T-cell (primary cell): ENCODE data around the gene OR6B2. TPM values are rescaled to one million over a fixed set of nuclear protein-coding genes. Genes with fewer than 3 reads are reported as not detected.
A peak's percentile ranks its signal among the peaks of the same experiment; 100 is the strongest.

Experiments
- ATAC-seq, 4 experiments: fragments of 200-7000 bp in 3 of 4; fragments of 150-1000 bp in 1 of 4; cut with Tn5 transposase; replicated peaks in 1 of 4; 1 replicate in 3 of 4; 2 replicates in 1 of 4; pipeline ENCODE4 v1.10.0; 2021; ENCODE audit warnings: moderate library complexity in 3 of 4, mild to moderate bottlenecking in 2 of 4, moderate number of reproducible peaks in 1 of 4
- CTCF ChIA-PET, 2 donors: fragments of 300-600 bp; sonication (Branson Sonifier 250); formaldehyde crosslinking; loops; one replicate each; lab custom pipeline; 2022; ENCODE audit warnings: antibody characterized with exemption in 2 of 2; lab: Charles Lee
- POLR2A ChIA-PET, 2 donors: fragments of 300-600 bp; sonication (Branson Sonifier 250); formaldehyde crosslinking; loops; one replicate each; lab custom pipeline; 2022; ENCODE audit warnings: antibody characterized with exemption in 2 of 2; lab: Charles Lee
- DNase-seq, 35 experiments: peaks; one replicate each; pipeline versions ENCODE4 v3.0.0 to v3.0.0-alpha.2; 2013 to 2023
- H3K27ac ChIP-seq: one replicate; pipeline ENCODE4 v1.5.1; 2013; ENCODE audit warnings: low read length
- H3K27me3 ChIP-seq, 2 experiments: replicated peaks in 1 of 2; 1 replicate in 1 of 2; 2 replicates in 1 of 2; pipeline versions ENCODE4 v1.6.1 to v1.7.0; 2013; ENCODE audit warnings: low read length in 1 of 2, mixed read lengths in 1 of 2; ENCODE audit not compliant: control insufficient read depth in 2 of 2, insufficient read depth in 2 of 2; ENCODE audit errors: extremely low read depth in 1 of 2
- H3K36me3 ChIP-seq, 2 donors: 1 replicate in 1 of 2; 2 replicates in 1 of 2; pipeline versions ENCODE4 v1.6.1 to v1.7.0; 2013; ENCODE audit warnings: low read length in 1 of 2; ENCODE audit not compliant: control insufficient read depth in 2 of 2, insufficient read depth in 1 of 2; ENCODE audit errors: extremely low read depth in 1 of 2
- H3K4me1 ChIP-seq, 2 experiments: 1 replicate in 1 of 2; 2 replicates in 1 of 2; pipeline versions ENCODE4 v1.6.1 to v1.7.0; 2013; ENCODE audit warnings: low read length in 2 of 2, mixed read lengths in 1 of 2; ENCODE audit not compliant: insufficient read depth in 2 of 2, control insufficient read depth in 1 of 2; ENCODE audit errors: extremely low read depth in 1 of 2
- H3K4me3 ChIP-seq, 2 donors: 1 replicate in 1 of 2; 2 replicates in 1 of 2; pipeline versions ENCODE4 v1.5.1 to v1.7.0; 2013; ENCODE audit warnings: mild to moderate bottlenecking in 2 of 2, low read length in 1 of 2, moderate library complexity in 1 of 2; ENCODE audit not compliant: control insufficient read depth in 1 of 2; ENCODE audit errors: extremely low read depth in 1 of 2
- H3K9me3 ChIP-seq: 2 replicates; pipeline ENCODE4 v1.7.0; 2013
- H3K27ac Mint-ChIP-seq, 2 donors: one replicate each; pipeline ENCODE4 v1.8.0; 2020 to 2021; ENCODE audit warnings: mild to moderate bottlenecking in 2 of 2, mixed read lengths in 2 of 2
- H3K27me3 Mint-ChIP-seq, 2 donors: one replicate each; pipeline ENCODE4 v1.8.0; 2021 to 2022; ENCODE audit warnings: mixed read lengths in 2 of 2
- H3K36me3 Mint-ChIP-seq: one replicate; pipeline ENCODE4 v1.8.0; 2021; ENCODE audit warnings: mixed read lengths
- H3K4me1 Mint-ChIP-seq, 3 donors: one replicate each; pipeline ENCODE4 v1.8.0; 2020 to 2022; ENCODE audit warnings: mixed read lengths in 3 of 3, mild to moderate bottlenecking in 1 of 3
- H3K4me3 Mint-ChIP-seq, 3 donors: one replicate each; pipeline ENCODE4 v1.8.0; 2020 to 2022; ENCODE audit warnings: mild to moderate bottlenecking in 3 of 3, mixed read lengths in 3 of 3, moderate library complexity in 3 of 3
- H3K9me3 Mint-ChIP-seq, 3 donors: one replicate each; pipeline ENCODE4 v1.8.0; 2020 to 2022; ENCODE audit warnings: mixed read lengths in 3 of 3
- WGBS: methylation state at CpG from one replicate; pipeline ENCODE4 v1.1.5; 2013; ENCODE audit warnings: missing lambda C conversion rate; ENCODE audit not compliant: insufficient coverage; 5-methylcytosine and 5-hydroxymethylcytosine counted together
- total RNA-seq, 35 experiments: library from RNA in 6 of 35; stranded (reverse) in 6 of 35; fragments of 120-200 nt in 1 of 35; gene quantifications; one replicate each; pipeline versions ENCODE4 v1.2.1 to v1.2.4 and lab custom pipeline; 2013 to 2026

Gene OR6B2
- total RNA-seq, 5 donors from 2014 or later (not counting 1 experiment from before 2014, with no cell fraction given): not detected

DNA sequence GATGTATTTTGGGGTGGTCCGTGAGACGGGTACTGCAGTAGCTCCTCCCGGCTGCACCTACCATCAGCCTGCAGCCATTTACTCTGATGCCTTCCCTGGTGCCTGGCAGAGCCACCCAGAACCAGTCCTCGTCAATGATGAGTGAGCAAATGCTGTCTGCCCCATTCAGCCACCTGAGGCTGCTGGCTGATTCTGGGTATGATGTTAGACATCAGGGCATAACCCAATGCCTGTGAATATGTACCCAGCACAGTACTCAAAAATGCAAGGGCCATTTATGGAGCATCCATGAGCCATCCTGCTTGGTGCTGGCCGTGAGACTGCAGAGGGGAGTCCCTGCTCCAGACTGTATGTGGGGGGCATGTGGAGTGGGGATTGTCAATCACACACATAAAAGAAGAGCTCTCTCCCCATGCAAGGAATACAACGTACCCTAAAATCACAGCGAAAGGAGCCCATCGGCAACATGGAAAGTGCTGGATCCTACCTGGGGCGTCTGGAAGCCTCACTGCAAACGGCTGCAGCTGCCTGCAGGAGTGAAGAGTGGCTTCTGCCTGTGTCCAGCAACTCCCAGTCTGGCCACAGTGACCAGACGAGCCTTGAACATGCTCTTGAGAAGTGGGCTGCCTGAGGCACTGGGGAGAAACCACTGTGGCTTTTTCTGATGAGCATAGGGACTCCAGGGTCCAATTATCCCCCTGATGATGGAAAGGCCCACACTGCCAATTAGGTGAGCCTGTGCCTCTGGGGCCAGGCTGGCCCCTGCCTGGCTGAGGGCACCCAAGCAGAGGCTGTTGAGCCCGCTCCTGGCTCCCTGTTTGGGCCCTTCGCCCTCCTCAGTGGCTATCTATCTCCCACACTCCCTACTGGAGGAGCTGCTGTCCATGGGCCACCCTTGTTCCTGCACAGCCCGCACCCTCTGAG lies 2.4 kb upstream of the OR6B2 start:
- Mint-ChIP-seq H3K4me3 (no peak overlapping the region), H3K27ac (no peak overlapping the region), H3K36me3 (no peaks in the 10 kb centered on the region), H3K9me3 (no peaks in the 10 kb centered on the region), H3K4me1 (no peaks in the 10 kb centered on the region), H3K27me3 (peaks cover 29 to 34% of the 10 kb centered on the region in 2 donors)
- H3K27ac ChIP-seq: no peak overlapping the region
- ChIA-PET CTCF (interaction anchor here in 1 of 2 donors (1.4 kb wide), 1 partner anchor 11 kb away, joined by 3 read pairs; no protein-coding TSS in a partner anchor), POLR2A (interaction anchor here in 1 of 2 donors (0.6 kb wide), 1 partner anchor 15 kb away, joined by 3 read pairs; no protein-coding TSS in a partner anchor)
- DNase-seq: no peak
- ATAC-seq: no peak
- peaks cover 0 to 29% of the 10 kb centered on the region in 2 experiments for H3K27me3 ChIP-seq
- WGBS: 61% methylated on average over 11 of the region's 14 CpGs
- H3K36me3 ChIP-seq: no peaks in the 10 kb centered on the region
- no peaks in the 10 kb centered on the region for H3K4me1 ChIP-seq
- H3K9me3 ChIP-seq: no peaks in the 10 kb centered on the region
- no peak overlapping the region for H3K4me3 ChIP-seq

DNA sequence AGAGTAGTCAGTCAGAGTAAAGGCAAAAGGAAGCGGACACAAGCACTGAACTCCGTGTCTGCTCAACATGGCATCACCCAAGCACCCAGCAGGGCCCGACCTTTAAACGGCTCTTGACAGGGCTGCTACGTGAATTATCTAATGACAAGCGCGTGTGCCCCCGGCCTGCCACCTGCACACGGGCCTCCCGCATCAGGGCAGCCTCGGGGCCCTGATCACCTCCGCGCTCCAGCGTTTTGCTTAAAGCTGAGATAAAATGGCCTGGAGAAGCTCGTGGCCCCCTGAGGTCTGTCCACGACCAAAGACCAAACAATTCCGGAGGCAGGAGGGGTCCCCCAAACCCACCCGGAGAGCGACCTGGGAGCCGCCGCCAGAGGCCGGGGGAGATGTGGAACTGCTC lies 5.5 kb downstream of the OR6B2 start:
- under 1% methylated on average over 13 of the region's 22 CpGs for WGBS

DNA sequence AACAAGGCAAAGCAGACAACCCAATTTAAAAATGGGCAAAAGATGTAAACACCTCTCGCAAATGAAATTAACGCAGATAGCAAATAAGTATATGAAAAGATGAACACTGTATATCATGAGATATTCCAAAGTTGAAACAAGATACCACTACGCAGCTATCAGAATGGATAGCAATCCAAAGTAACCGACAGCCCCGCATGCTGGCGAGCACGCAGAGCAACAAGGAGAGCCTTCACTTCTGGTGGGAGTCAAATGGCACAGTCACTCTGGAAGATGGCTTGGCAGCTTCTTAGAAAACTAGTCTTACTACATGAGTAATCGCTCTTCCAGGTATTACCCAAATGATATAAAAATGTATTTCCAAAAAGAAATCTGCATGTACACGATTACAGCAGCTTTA lies 6.4 kb downstream of the OR6B2 start:
- Histone ChIP-seq H3K4me1 (peaks cover 12 to 13% of the 10 kb centered on the region in 2 experiments), H3K9me3 (no peaks in the 10 kb centered on the region), H3K27me3 (peaks cover 0 to 8% of the 10 kb centered on the region in 2 experiments), H3K36me3 (peaks cover 10 to 25% of the 10 kb centered on the region in 2 donors), H3K27ac (no peak overlapping the region), H3K4me3 (no peak overlapping the region)
- CTCF ChIA-PET: no interaction called here
- H3K9me3 Mint-ChIP-seq: no peaks in the 10 kb centered on the region
- no CpG with 5 or more reads among the region's 9 CpGs for WGBS
- H3K4me3 Mint-ChIP-seq: peak overlapping the region; percentile 88 to 94 (median 93)
- H3K36me3 Mint-ChIP-seq: peaks cover 18% of the 10 kb centered on the region
- H3K27ac Mint-ChIP-seq: peak overlapping the region; percentile 61 to 90
- POLR2A ChIA-PET: no interaction called here
- ATAC-seq (no peak), DNase-seq (no peak)
- no peaks in the 10 kb centered on the region for H3K27me3 Mint-ChIP-seq
- H3K4me1 Mint-ChIP-seq: peaks cover 27 to 40% (median 31%) of the 10 kb centered on the region in 3 donors

More for the DNA sequence above, 5.5 kb downstream of the OR6B2 start:
- peaks cover 14% of the 10 kb centered on the region for H3K36me3 Mint-ChIP-seq
- CTCF ChIA-PET: interaction anchor here in 1 of 2 donors (0.6 to 1.1 kb wide), 2 partner anchors 35 to 624 kb away, joined by 3 read pairs; partner anchors contain the start of gene HDAC4
- peaks cover 12 to 13% of the 10 kb centered on the region in 2 experiments for H3K4me1 ChIP-seq
- no peaks in the 10 kb centered on the region for H3K9me3 Mint-ChIP-seq
- peak overlapping the region; percentile 87 to 90 for H3K27ac Mint-ChIP-seq
- DNase-seq: peak in 22 of 35 experiments; percentile 5 to 45 (median 22)
- H3K27me3 Mint-ChIP-seq: peaks cover 2 to 4% of the 10 kb centered on the region in 2 donors
- peaks cover 27 to 36% (median 31%) of the 10 kb centered on the region in 3 donors for H3K4me1 Mint-ChIP-seq
- peaks cover 4 to 18% of the 10 kb centered on the region in 2 donors for H3K36me3 ChIP-seq
- ATAC-seq: peak; percentile 20 to 40 (median 34)
- peak overlapping the region; percentile 88 to 94 (median 93) for H3K4me3 Mint-ChIP-seq
- peak overlapping the region; percentile 62 for H3K27ac ChIP-seq
- peak overlapping the region; percentile 68 to 100 for H3K4me3 ChIP-seq
- peaks cover 0 to 8% of the 10 kb centered on the region in 2 experiments for H3K27me3 ChIP-seq
- POLR2A ChIA-PET: interaction anchor here (0.6 to 0.7 kb wide), 3 partner anchors 14 to 770 kb away, joined by 3 to 11 read pairs (median 3); no protein-coding TSS in a partner anchor
- no peaks in the 10 kb centered on the region for H3K9me3 ChIP-seq

DNA sequence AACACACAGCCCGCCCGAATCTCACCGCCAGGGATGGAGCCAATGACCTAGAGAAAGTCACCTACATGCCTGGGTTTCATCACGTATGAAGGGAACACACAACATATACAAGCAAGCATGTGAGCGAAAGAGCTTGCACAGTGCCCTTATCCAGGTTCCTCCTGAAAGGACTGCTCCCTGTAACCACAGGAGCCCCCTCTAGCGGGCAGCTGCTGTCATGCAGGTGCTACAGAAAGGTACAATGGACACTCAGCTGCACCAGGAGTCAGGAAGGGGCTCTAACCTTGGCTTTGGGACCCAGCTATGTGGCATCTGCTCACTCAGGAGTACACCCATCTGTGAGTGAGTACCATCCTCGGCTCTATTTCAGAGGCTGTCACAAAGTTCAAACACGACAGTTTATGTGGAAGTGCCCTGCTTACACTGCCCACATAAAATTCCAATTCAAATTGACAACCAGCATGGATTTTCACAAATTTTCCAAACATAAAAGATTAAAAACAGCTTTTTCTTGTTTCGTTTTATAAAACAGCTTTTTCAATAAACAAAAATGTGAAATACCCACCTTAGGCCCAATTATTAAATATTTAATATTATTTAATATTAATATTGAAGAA lies 8.6 kb downstream of the OR6B2 start:
- H3K4me3 ChIP-seq: no peak overlapping the region
- H3K27ac ChIP-seq: no peak overlapping the region
- H3K9me3 Mint-ChIP-seq: no peaks in the 10 kb centered on the region
- H3K27me3 ChIP-seq: peaks cover 0 to 8% of the 10 kb centered on the region in 2 experiments
- ChIA-PET POLR2A (no interaction called here), CTCF (interaction anchor here in 1 of 2 donors (1.2 kb wide), 1 partner anchor 11 kb away, joined by 3 read pairs; no protein-coding TSS in a partner anchor)
- H3K9me3 ChIP-seq: no peaks in the 10 kb centered on the region
- no peaks in the 10 kb centered on the region for H3K27me3 Mint-ChIP-seq
- no peak overlapping the region for H3K4me3 Mint-ChIP-seq
- no peak overlapping the region for H3K27ac Mint-ChIP-seq
- peaks cover 18 to 46% of the 10 kb centered on the region in 2 donors for H3K36me3 ChIP-seq
- peaks cover 12 to 13% of the 10 kb centered on the region in 2 experiments for H3K4me1 ChIP-seq
- 76% methylated on average over 8 of the region's 9 CpGs for WGBS
- ATAC-seq: no peak
- H3K36me3 Mint-ChIP-seq: peaks cover 36% of the 10 kb centered on the region
- peak; percentile 19 to 71 (median 49) for DNase-seq
- H3K4me1 Mint-ChIP-seq: peaks cover 30 to 53% (median 33%) of the 10 kb centered on the region in 3 donors

DNA sequence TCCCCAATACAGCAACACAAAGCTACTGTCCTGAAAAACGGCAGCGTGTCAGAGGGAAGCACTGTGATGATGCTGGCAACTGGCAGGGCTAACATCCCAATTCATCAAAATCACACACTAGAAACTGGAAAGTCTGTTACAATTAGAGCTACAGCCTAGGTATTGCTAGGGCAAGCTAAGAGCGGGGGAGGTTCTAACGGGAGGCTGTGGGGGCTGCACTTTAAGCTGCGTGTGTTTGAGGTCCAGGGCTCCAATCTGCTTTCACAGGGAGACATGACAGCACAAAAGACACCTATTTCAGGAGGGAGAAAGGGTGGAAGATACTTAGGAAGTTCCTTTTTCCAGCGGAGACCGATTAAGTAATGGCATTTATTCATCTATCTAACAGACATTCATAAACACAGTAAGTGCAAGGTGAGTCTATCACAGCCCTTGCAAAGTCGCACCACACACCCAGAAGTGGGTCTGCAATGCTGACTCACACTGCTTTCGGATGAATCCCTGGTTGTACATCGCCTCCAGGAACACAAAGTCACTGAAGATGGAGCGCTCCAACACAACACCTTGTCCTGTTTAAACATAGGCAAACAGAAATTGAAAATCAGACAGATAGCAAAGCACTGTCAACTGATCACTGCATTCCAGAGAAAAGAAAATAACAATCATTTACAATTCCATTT lies 12.0 kb downstream of the OR6B2 start:
- no peaks in the 10 kb centered on the region for H3K27me3 Mint-ChIP-seq
- no peak for DNase-seq
- H3K9me3 Mint-ChIP-seq: no peaks in the 10 kb centered on the region
- no peak for ATAC-seq
- peaks cover 58% of the 10 kb centered on the region for H3K36me3 Mint-ChIP-seq
- Histone ChIP-seq H3K4me1 (peaks cover 0 to under 1% of the 10 kb centered on the region in 2 experiments), H3K4me3 (no peak overlapping the region), H3K36me3 (peaks cover 21 to 76% of the 10 kb centered on the region in 2 donors), H3K9me3 (no peaks in the 10 kb centered on the region), H3K27me3 (no peaks in the 10 kb centered on the region), H3K27ac (no peak overlapping the region)
- POLR2A ChIA-PET: interaction anchor here in 1 of 2 donors (0.6 kb wide), 2 partner anchors 15 to 784 kb away, joined by 3 read pairs; no protein-coding TSS in a partner anchor
- H3K4me3 Mint-ChIP-seq: no peak overlapping the region
- no peak overlapping the region for H3K27ac Mint-ChIP-seq
- WGBS: 98% methylated on average over 5 of the region's 11 CpGs
- CTCF ChIA-PET: no interaction called here
- peaks cover 14 to 37% (median 19%) of the 10 kb centered on the region in 3 donors for H3K4me1 Mint-ChIP-seq
